ENCODE measurements around the gene RCOR1.

Gene RCOR1

DNA sequence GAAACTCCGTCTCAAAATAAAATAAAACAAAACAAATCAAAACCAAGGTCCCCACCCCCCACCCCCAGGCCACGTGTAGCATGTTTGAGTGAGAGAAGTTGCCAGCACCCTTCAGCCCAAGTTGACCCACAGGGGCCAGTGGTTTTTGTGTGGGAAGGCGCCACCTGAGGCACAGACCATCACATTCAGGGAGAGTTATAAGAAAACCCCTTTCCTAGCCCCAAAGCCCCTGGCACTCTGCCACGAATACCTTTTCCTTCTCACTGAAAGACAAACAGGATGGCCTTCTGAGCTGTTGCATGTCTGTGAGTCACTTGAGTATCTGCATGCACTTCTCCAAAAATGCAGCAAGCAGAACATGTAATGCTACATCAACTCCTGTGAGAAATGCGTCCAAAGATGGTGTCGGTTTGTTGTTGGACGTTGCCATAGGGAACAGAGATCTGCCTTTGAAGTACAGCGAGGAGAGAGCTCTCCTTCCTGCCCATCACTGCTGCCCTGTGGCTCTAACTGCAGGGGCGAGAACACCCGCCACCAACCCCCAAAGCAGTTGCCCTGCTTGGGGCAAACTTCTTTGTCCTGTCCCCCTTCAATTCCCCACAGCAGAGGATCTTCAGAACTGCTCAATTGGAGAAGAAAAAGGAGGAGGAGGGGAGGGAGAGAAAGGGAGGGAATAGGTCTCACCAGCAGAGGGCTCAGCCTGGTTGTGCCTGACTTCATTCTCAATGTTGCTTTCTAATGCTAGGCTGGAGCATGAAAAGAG is 182.1 kb downstream of the RCOR1 start:
- peak; percentile 86 for DNase-seq (ENCODE audit: low read depth, low spot score)

GRCh38 chr14:102775855-102776760 is 183.7 kb downstream of the RCOR1 start:
- DNase-seq (ENCODE audit: low read depth, low spot score): peak; percentile 38

DNA sequence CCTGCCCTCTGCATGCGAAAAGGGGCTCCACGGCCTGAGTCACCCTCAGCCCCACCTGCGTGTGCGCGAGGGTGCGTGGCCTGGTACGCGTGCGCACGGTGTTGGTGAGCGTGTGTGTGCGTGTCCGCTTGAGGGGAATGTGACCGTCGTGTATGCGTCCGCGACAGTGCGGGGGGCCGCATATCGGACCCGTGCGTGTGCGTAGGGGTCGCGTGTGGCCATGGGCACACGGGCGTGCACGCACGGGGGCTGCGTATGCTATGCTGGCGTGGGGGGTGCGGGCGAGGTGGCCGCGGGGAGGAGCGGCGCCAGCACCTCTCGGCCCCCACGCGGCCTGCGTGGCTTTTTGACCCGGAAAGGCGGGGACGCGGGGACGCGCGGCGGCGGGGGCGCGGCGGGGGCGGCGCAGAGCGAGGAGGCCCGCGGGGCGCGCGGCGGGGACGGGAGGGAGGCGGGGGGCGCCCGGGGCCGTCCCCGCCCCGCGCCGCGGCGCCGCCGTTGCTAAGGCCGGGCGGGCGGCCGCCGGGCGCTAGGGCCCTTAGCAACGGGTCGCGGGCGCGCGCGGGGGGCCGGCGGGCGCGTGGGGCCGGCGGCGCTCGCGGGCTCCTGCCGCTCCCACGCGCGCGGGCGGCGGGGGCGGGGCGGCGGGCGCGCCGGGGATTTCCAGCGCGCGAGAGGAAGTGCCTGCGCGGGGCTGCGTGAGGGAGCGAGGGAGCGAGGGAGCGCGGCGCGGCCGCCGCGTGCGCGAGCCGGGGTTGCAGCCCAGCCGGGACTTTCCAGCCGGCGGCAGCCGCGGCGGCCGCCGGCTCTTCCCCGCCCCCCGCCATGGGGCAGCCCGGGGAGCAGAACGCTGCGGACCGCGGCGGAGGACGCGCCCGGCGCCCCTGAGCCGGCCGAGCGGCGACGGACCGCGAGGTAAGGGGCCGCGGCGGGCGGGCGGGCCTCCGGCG is 184.6 kb downstream of the RCOR1 start, which contains the start of gene TRAF3:
TSS of gene TRAF3 (plus strand) at position 689 of the 950 bp plus-strand sequence. CDS start 92,753 bp downstream, outside the sequence.
- no peak for DNase-seq (ENCODE audit: low read depth, low spot score)

GRCh38 chr14:102777711-102778337 is 185.4 kb downstream of the RCOR1 start:
- DNase-seq (ENCODE audit: low read depth, low spot score): no peak

- no peak for DNase-seq (ENCODE audit: low read depth, low spot score)
Measured at GRCh38 chr14:102778338-102779083, 186.1 kb downstream of the RCOR1 start.

GRCh38 chr14:102779084-102779462 is 186.6 kb downstream of the RCOR1 start:
- no peak for DNase-seq (ENCODE audit: low read depth, low spot score)

DNA sequence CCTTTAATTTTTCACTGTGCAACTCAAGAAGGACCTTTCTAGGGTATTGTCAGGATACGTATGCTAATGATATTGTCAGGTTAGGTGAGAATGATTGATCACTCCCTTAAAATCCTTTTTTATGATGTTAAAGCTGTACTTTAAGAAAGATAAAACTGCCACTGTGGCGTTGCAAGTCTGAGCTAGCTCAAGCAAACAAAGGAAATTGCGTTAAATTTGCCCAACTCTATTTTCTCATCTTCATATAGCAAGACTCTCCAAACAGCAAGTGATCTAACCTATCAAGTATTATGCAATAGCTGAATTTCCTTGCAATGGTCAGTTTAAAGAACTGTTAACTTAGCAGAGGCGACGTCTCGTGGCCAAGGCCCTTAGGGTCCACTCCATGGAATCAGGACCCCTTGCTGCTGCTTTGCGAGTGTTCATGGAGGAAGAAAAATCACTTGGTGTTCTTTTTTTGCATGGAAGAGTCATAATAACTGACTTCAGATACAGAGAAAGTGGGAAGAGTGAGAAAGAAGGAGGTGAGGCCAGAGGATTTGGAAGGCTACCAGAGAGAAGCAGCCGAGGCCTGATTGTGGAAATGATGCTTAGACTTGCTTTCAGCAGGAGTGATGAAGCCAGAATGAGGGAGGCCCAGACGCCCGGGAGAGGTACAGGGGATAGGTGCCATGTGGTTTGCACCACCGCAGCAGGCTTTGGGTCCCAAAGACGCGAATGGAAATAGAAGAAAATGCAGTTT is 187.3 kb downstream of the RCOR1 start:
- DNase-seq (ENCODE audit: low read depth, low spot score): no peak

Measured in ELF-1 (cell line).